Gastroesophageal sphincter (tissue), 4 donors: ENCODE data around the gene SLC30A2. TPM values are rescaled to one million over a fixed set of nuclear protein-coding genes. Genes with fewer than 3 reads are reported as not detected.

Experiments used
- ATAC-seq: fragments of 150-250 bp; one replicate; pipeline ENCODE4 v1.9.1; 2016; ENCODE audit warnings: mild to moderate bottlenecking, moderate library complexity
- H3K27ac ChIP-seq, 4 donors: fragments of 200-600 bp; sonication (generic) in 3 of 4; 1 replicate in 3 of 4; 2 replicates in 1 of 4; pipeline ENCODE4 v1.5.1; 2016 to 2019
- H3K27me3 ChIP-seq: fragments of 200-600 bp; sonication (generic); one replicate; pipeline ENCODE4 v1.5.1; 2019
- H3K36me3 ChIP-seq, 2 donors: fragments of 200-600 bp; sonication (generic); one replicate each; pipeline ENCODE4 v1.5.1; 2019; ENCODE audit warnings: control low read depth in 1 of 2
- H3K4me1 ChIP-seq, 3 donors: fragments of 200-600 bp; sonication (generic); 1 replicate in 2 of 3; 2 replicates in 1 of 3; pipeline ENCODE4 v1.5.1; 2016 to 2019; ENCODE audit warnings: control low read depth in 2 of 3
- H3K4me3 ChIP-seq, 2 donors: fragments of 200-600 bp; sonication (generic); one replicate each; pipeline ENCODE4 v1.5.1; 2019; ENCODE audit warnings: mild to moderate bottlenecking in 1 of 2, moderate library complexity in 1 of 2
- H3K9me3 ChIP-seq, 3 donors: fragments of 200-600 bp; sonication (generic); one replicate each; pipeline ENCODE4 v1.5.1; 2017 to 2019; ENCODE audit warnings: control low read depth in 2 of 3
- EP300 ChIP-seq: sonication (generic); formaldehyde crosslinking; IDR thresholded peaks from one replicate; pipeline ENCODE4 v1.6.1; 2017; ENCODE audit warnings: antibody characterized with exemption, mild to moderate bottlenecking
- POLR2A ChIP-seq, 2 donors: fragments of 450-650 bp; IDR thresholded peaks; one replicate each; pipeline ENCODE4 v1.6.1; 2017; ENCODE audit warnings: antibody characterized with exemption in 2 of 2, mild to moderate bottlenecking in 2 of 2, moderate library complexity in 1 of 2
- POLR2AphosphoS5 ChIP-seq: sonication (generic); formaldehyde crosslinking; IDR thresholded peaks from one replicate; pipeline ENCODE4 v1.6.1; 2017; ENCODE audit warnings: antibody characterized with exemption
- WGBS, 2 donors: methylation state at CpG; one replicate each; pipeline ENCODE4 v1.1.5; 2018; ENCODE audit warnings: low coverage in 1 of 2; 5-methylcytosine and 5-hydroxymethylcytosine counted together
- total RNA-seq, 4 donors: library from RNA; depleted of rRNA; stranded (reverse); fragments of >200 nt; gene quantifications; one replicate each; pipeline ENCODE4 v1.1.0, GENCODE V29; 2016
- TF ChIP-seq, protein P1 (sequence below), 4 experiments: fragments of 200-600 bp in 2 of 4; fragments of 450-650 bp in 2 of 4; sonication (generic) in 1 of 4; IDR thresholded peaks; one replicate each; pipeline ENCODE4 v1.5.1; 2017 to 2019; ENCODE audit warnings: antibody characterized with exemption in 4 of 4, mild to moderate bottlenecking in 2 of 4, moderate library complexity in 2 of 4

Gene SLC30A2
- total RNA-seq, 4 donors from 2014 or later, result not detected

DNA sequence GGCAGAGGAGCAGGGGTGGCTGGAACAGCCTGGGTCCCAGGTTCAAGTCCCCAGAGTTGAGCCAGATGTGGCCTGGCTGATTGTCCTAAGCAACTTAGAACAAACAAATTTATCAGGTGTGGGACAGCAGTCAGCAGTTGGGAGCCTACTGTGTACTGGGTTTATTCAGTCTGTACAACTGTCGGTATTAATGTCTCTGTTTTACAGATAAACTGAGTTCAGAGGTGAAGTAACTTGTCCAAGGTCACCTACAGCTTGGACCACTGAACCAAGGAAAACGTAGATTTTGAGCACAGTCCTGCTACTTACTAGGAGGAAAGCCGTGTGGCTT lies 36.1 kb upstream of the SLC30A2 start:
- no peak for ATAC-seq

DNA sequence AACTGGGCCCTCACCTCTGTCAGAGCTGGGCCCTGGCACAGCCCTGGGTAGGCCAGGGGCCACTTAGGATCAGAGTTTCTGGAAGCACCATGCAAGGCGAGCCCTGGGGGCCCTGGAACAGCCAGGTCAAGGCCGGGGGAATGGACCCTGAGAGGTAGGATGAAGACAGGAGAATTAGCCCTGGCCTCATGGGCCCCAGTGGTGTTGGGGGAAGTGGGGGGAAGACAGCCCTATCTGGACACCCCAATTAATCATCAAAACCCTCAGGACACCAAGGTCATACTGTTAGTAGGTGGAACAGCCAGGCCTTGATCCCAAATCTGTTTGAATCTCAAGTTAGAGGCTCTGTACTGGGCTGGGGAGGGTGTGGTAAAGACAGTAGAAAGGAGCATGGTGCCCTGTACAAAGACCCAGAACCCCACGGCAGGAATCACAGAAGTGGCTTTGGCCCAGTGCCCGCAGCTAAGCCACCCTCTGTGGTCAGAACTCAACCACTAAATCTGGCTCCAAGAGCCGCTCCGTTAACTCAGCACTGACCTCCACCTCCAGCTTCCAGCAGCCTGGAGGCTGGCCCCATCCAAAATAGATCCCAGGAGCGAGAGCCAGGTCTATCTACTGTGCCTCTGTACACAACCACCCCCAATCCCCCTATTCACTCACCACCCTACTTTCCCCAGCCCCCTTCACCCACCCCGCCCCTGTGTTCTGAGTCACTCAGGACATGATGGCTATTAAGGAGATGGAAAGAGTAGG lies 35.5 kb upstream of the SLC30A2 start:
- 53 to 74% methylated on average over 2 to 5 of the region's 8 CpGs for WGBS, 2 donors
- Histone ChIP-seq H3K27ac (no peak overlapping the region), H3K36me3 (no peaks in the 10 kb centered on the region), H3K9me3 (no peaks in the 10 kb centered on the region), H3K27me3 (peaks cover 42% of the 10 kb centered on the region), H3K4me3 (no peak overlapping the region), H3K4me1 (no peaks in the 10 kb centered on the region)
- no peak for ATAC-seq
- TF ChIP-seq POLR2A (IDR thresholded peaks at IDR 0.05) (no peak), EP300 (no peak)
- TF ChIP-seq, protein P1, sequence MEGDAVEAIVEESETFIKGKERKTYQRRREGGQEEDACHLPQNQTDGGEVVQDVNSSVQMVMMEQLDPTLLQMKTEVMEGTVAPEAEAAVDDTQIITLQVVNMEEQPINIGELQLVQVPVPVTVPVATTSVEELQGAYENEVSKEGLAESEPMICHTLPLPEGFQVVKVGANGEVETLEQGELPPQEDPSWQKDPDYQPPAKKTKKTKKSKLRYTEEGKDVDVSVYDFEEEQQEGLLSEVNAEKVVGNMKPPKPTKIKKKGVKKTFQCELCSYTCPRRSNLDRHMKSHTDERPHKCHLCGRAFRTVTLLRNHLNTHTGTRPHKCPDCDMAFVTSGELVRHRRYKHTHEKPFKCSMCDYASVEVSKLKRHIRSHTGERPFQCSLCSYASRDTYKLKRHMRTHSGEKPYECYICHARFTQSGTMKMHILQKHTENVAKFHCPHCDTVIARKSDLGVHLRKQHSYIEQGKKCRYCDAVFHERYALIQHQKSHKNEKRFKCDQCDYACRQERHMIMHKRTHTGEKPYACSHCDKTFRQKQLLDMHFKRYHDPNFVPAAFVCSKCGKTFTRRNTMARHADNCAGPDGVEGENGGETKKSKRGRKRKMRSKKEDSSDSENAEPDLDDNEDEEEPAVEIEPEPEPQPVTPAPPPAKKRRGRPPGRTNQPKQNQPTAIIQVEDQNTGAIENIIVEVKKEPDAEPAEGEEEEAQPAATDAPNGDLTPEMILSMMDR (IDR thresholded peaks at IDR 0.05), result no peak

More for the DNA sequence above, 36.1 kb upstream of the SLC30A2 start:
- no peak for TF ChIP-seq POLR2AphosphoS5
- Histone ChIP-seq H3K4me3 (no peak overlapping the region), H3K9me3 (no peaks in the 10 kb centered on the region), H3K36me3 (no peaks in the 10 kb centered on the region), H3K27me3 (peaks cover 39% of the 10 kb centered on the region), H3K27ac (no peak overlapping the region), H3K4me1 (no peaks in the 10 kb centered on the region)
- 67 to 91% methylated on average over 3 of the region's 3 CpGs for WGBS, 2 donors

DNA sequence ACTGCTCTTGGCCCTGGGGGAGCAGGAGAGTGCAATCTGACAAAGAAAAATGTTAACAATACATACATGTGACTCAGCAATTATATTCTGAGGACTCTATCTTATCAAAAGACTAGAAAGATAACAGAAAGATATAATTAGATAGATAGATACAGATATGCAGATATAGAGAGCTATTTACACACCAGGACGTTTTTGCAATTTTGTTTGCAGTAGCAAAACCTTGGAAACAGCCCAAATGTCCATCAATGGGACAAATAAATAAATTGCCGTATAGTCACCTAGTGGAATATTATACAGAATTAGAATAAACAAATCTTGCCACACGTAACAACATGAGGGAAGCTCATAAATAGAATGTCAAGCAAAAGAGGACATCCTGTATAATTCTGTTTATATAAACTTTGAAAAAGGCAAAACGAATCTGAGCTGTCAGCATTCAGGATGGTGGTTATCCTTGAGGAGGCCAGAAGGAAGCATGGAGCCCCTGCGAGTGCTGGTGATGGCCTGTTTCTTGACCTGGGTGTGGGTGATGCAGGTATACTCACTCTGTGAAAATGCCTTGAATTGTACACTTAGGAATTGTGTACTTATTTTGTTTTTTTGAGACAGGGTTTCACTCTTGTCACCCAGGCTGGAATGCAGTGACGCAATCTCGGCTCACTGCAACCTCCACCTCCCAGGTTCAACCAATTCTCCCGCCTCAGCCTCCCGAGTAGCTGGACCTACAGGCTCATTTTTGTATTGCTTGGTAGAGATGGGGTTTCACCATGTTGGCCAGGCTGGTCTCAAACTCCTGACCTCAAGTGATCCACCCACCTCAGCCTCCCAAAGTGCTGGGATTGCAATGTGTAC lies 34.3 kb upstream of the SLC30A2 start:
- TF ChIP-seq, protein P1 (IDR thresholded peaks at IDR 0.05), result no peak
- TF ChIP-seq POLR2AphosphoS5, result no peak
- no peak for TF ChIP-seq EP300
- no peak for TF ChIP-seq POLR2A (IDR thresholded peaks at IDR 0.05)
- H3K36me3 ChIP-seq, result no peaks in the 10 kb centered on the region
- H3K4me3 ChIP-seq, result no peak overlapping the region
- peaks cover 44% of the 10 kb centered on the region for H3K27me3 ChIP-seq
- no peak for ATAC-seq
- H3K4me1 ChIP-seq, result no peaks in the 10 kb centered on the region
- H3K9me3 ChIP-seq, result no peaks in the 10 kb centered on the region
- no peak overlapping the region for H3K27ac ChIP-seq
- WGBS, 2 donors, result 30 to 48% methylated on average over 5 to 7 of the region's 9 CpGs

DNA sequence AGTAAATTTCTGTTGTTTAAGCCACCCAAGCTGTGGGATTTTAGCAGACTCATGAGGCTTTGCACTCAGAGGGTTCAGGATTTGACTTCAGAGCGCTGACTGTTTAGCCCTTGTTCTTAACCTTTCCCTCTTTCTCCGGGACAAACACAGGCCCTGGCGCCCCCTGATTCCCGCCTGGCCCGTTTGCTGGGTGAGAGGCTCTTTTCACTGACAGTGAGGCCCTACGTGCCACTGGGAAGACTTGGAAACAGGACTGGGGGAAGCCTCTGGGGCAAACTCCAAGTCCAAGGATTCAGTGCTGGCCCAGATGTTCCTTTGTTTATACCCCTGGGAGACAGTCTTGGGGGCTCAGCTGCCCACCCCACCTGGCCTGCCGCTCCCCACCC lies 33.3 kb upstream of the SLC30A2 start:
- Histone ChIP-seq H3K27ac (no peak overlapping the region), H3K27me3 (peaks cover 38% of the 10 kb centered on the region), H3K36me3 (no peaks in the 10 kb centered on the region), H3K4me1 (no peaks in the 10 kb centered on the region), H3K9me3 (no peaks in the 10 kb centered on the region), H3K4me3 (no peak overlapping the region)
- 42 to 60% methylated on average over 1 to 2 of the region's 7 CpGs for WGBS, 2 donors
- TF ChIP-seq EP300, result no peak
- no peak for ATAC-seq

DNA sequence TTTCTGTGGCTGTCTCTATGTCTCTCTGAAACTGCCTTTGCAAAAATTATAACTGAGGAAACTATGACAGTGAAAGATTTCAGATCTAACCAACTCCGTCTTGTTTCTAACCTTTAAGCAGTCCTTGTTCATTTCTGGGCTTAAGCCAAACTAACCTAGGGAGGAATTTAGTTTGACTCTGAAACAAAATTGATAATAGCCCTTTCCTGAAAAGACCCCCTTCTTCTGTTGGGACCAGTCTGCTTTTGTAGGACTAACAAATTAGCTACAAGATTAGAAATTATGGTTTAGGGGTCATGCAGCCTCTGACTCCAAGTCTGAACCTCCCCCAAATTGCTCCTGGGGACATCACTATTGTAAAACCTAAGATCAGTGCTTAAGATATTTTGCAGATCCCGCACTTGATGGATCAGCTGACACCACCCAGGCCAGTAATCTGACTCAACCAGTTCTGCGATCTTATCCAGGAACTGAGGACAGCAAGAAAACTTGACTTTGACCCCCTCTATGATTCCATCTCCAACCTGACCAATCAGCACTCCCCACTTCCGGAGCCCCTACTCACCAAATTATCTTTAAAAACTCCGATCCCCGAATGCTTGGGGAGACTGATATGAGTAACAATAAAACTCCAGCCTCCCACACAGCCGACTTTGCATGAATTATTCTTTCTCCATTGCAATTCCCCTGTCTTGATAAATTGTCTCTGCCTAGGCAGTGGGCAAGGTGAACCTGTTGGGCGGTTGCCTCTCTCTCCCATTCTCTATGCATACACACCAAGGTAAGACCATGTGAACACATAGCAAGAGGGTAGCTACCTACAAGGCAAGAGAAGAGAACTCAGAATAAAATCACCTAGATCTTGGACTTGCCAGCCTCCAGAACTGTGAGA lies 32.6 kb upstream of the SLC30A2 start:
- TF ChIP-seq EP300, result no peak
- TF ChIP-seq POLR2AphosphoS5, result no peak
- TF ChIP-seq, protein P1 (IDR thresholded peaks at IDR 0.05), result no peak
- H3K4me1 ChIP-seq, result no peaks in the 10 kb centered on the region
- H3K36me3 ChIP-seq, result no peaks in the 10 kb centered on the region
- H3K27ac ChIP-seq, result no peak overlapping the region
- H3K4me3 ChIP-seq, result no peak overlapping the region
- H3K9me3 ChIP-seq, result no peaks in the 10 kb centered on the region
- WGBS, 2 donors, result 52 to 68% methylated on average over 7 to 8 of the region's 8 CpGs
- H3K27me3 ChIP-seq, result peaks cover 38% of the 10 kb centered on the region
- no peak for ATAC-seq
